Measurements from ENCODE around the gene MSI1. TPM values are rescaled to one million over a fixed set of nuclear protein-coding genes. Genes with fewer than 3 reads are reported as not detected.

The MSI1 gene
- total RNA-seq, 1 experiment from 2014 or later: 1.7 TPM

DNA sequence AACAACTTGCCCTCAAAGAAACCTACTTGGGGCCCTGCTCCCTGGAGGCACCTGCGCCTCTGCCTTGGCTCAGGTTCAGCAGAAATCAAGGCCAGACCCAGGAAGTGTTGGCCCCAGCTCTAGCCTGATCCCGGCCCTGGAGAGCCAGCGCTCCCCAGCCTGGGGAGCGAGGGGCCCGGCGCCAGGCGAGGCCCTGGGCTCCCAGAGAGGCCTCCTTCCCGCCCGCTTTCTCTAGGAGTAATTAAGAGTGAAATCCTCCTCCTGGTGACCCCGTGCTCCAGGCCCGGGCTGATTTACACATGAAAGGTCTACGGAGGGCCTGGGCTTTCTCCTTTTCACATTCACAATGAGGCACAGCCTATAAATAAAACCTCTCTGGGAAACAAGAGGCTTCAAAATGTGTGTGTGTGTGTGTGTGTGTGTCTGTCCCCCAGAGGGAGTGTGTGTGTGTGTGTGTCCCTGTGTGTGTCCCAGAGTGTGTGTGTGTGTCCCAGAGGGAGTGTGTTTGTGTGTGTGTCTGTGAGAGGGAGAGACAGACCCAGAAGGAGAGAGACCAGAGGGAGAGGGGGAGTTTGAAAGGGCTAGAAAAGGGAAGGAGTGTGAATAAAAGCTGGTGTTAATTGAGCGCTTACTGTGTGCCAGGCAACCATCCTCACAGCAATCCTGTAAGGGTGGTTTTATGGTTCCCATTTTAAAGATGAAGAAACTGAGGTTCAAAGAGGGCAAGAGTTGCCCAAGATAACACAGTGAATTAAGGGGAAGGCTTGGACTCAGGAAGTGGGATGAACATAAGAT, 45.1 kb upstream of the MSI1 start:
- Histone ChIP-seq H3K4me1 (replicated peaks; ENCODE audit: insufficient read depth) (no peaks in the 10 kb centered on the region), H3K27me3 (ENCODE audit: insufficient read depth, low read depth) (no peaks in the 10 kb centered on the region), H3K36me3 (ENCODE audit: low read depth) (no peaks in the 10 kb centered on the region), H3K27ac (no peak overlapping the region), H3K9me3 (ENCODE audit: insufficient read depth, low read depth) (no peaks in the 10 kb centered on the region), H3F3A (ENCODE audit: insufficient read depth, low read depth) (no peaks in the 10 kb centered on the region), H3K9me2 (ENCODE audit: insufficient read depth) (no peaks in the 10 kb centered on the region), H3K79me2 (ENCODE audit: low read depth) (no peaks in the 10 kb centered on the region), H3K4me3 (no peak overlapping the region), H3K4me2 (no peak overlapping the region), H4K20me1 (ENCODE audit: insufficient read depth) (no peaks in the 10 kb centered on the region), H2AFZ (no peak overlapping the region)
- POLR2A ChIA-PET (ENCODE audit: unreplicated experiment): no interaction called here
- TF ChIP-seq, protein P1, sequence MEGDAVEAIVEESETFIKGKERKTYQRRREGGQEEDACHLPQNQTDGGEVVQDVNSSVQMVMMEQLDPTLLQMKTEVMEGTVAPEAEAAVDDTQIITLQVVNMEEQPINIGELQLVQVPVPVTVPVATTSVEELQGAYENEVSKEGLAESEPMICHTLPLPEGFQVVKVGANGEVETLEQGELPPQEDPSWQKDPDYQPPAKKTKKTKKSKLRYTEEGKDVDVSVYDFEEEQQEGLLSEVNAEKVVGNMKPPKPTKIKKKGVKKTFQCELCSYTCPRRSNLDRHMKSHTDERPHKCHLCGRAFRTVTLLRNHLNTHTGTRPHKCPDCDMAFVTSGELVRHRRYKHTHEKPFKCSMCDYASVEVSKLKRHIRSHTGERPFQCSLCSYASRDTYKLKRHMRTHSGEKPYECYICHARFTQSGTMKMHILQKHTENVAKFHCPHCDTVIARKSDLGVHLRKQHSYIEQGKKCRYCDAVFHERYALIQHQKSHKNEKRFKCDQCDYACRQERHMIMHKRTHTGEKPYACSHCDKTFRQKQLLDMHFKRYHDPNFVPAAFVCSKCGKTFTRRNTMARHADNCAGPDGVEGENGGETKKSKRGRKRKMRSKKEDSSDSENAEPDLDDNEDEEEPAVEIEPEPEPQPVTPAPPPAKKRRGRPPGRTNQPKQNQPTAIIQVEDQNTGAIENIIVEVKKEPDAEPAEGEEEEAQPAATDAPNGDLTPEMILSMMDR (conservative IDR thresholded peaks at IDR 0.05): no peak
- TF ChIP-seq EZH2 (IDR thresholded peaks at IDR 0.05; ENCODE audit: low read depth): no peak
- no peak for DNase-seq
- intact Hi-C loops (cut with micrococcal nuclease; ENCODE audit: unreplicated experiment): no loop called here
- CTCF ChIA-PET: no interaction called here
- no TSS peak for BruUV-seq (replicated peaks)

DNA sequence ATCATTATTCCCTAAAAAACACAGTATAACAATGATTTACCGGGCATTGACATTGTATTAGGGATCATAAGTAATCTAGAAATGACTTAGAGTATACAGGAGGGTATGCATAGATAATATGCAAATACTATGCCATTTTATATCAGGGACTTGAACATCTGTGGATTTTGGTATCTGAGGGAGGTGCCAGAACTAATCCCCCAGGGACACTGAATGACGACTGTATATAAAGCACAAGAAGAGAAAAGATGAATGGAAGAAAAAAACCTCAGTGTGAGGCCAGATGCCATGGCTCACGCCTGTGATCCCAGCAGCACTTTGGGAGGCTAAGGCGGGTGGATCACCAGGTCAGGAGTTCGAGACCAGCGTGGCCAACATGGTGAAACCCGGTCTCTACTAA, 43.5 kb upstream of the MSI1 start:
- TF ChIP-seq, protein P1 (conservative IDR thresholded peaks at IDR 0.05): no peak
- TF ChIP-seq EZH2 (IDR thresholded peaks at IDR 0.05; ENCODE audit: low read depth): no peak
- H3K36me3 ChIP-seq (ENCODE audit: low read depth): no peaks in the 10 kb centered on the region
- no TSS peak for BruUV-seq (replicated peaks)
- intact Hi-C loops (cut with micrococcal nuclease; ENCODE audit: unreplicated experiment): no loop called here
- no peaks in the 10 kb centered on the region for H3K79me2 ChIP-seq (ENCODE audit: low read depth)
- H3K27ac ChIP-seq: no peak overlapping the region
- no peaks in the 10 kb centered on the region for H3K4me1 ChIP-seq (replicated peaks; ENCODE audit: insufficient read depth)
- H3K4me2 ChIP-seq: no peak overlapping the region
- no peaks in the 10 kb centered on the region for H4K20me1 ChIP-seq (ENCODE audit: insufficient read depth)
- ChIA-PET POLR2A (ENCODE audit: unreplicated experiment) (no interaction called here), CTCF (no interaction called here)
- DNase-seq: no peak
- H3K4me3 ChIP-seq: no peak overlapping the region
- no peak overlapping the region for H2AFZ ChIP-seq
- no peaks in the 10 kb centered on the region for H3K9me3 ChIP-seq (ENCODE audit: insufficient read depth, low read depth)
- no peaks in the 10 kb centered on the region for H3K9me2 ChIP-seq (ENCODE audit: insufficient read depth)
- H3K27me3 ChIP-seq (ENCODE audit: insufficient read depth, low read depth): no peaks in the 10 kb centered on the region
- no peaks in the 10 kb centered on the region for H3F3A ChIP-seq (ENCODE audit: insufficient read depth, low read depth)

DNA sequence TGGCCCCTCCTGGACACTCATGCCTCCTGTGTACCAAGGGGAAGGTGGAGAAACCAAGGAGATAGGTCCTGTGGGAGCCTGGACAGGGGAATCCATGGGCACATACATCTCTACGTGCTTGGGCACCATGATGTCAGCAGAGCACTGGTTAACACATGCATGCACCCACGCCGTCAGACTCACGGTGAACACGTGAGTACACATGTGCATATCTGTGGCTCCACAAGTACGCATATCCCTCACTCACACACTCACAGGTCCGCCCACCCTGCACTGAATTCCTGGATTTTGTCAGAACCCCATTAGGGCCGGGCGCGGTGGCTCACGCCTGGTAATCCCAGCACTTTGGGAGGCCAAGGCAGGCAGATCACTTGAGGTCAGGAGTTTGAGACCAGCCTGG, 39.8 kb upstream of the MSI1 start:
- no TSS peak for BruUV-seq (replicated peaks)
- ChIA-PET CTCF (no interaction called here), POLR2A (ENCODE audit: unreplicated experiment) (no interaction called here)
- Histone ChIP-seq H3K36me3 (ENCODE audit: low read depth) (no peaks in the 10 kb centered on the region), H3K4me1 (replicated peaks; ENCODE audit: insufficient read depth) (no peaks in the 10 kb centered on the region), H3K4me3 (no peak overlapping the region), H3K4me2 (no peak overlapping the region), H3K9me3 (ENCODE audit: insufficient read depth, low read depth) (no peaks in the 10 kb centered on the region), H2AFZ (no peak overlapping the region), H3K9me2 (ENCODE audit: insufficient read depth) (no peaks in the 10 kb centered on the region), H3K79me2 (ENCODE audit: low read depth) (no peaks in the 10 kb centered on the region), H3K27me3 (ENCODE audit: insufficient read depth, low read depth) (no peaks in the 10 kb centered on the region), H4K20me1 (ENCODE audit: insufficient read depth) (no peaks in the 10 kb centered on the region), H3F3A (ENCODE audit: insufficient read depth, low read depth) (no peaks in the 10 kb centered on the region), H3K27ac (no peak overlapping the region)
- DNase-seq: no peak
- intact Hi-C loops (cut with micrococcal nuclease; ENCODE audit: unreplicated experiment): no loop called here
- TF ChIP-seq, protein P1 (conservative IDR thresholded peaks at IDR 0.05): no peak
- no peak for TF ChIP-seq EZH2 (IDR thresholded peaks at IDR 0.05; ENCODE audit: low read depth)
